ENCODE measurements around the gene CAPZA1.

- TF ChIP-seq ZNF274 (IDR thresholded peaks at IDR 0.05; ENCODE audit: low read depth, low read length), result no peak
- no peak for TF ChIP-seq YY1 (IDR thresholded peaks at IDR 0.05; ENCODE audit: insufficient read depth, insufficient read length)
- no peak for TF ChIP-seq SUZ12 (IDR thresholded peaks at IDR 0.05; ENCODE audit: extremely low read depth, insufficient read depth, insufficient read length)
Measured at GRCh38 chr1:112675728-112676381, 56.2 kb downstream of the CAPZA1 start.
